Amniotic stem cell (primary cell): Measurements from ENCODE around the gene B3GAT1.

Source experiments
- DNase-seq: peaks from one replicate; lab custom pipeline; 2025; lab: John Stamatoyannopoulos, UW

B3GAT1 gene

DNA sequence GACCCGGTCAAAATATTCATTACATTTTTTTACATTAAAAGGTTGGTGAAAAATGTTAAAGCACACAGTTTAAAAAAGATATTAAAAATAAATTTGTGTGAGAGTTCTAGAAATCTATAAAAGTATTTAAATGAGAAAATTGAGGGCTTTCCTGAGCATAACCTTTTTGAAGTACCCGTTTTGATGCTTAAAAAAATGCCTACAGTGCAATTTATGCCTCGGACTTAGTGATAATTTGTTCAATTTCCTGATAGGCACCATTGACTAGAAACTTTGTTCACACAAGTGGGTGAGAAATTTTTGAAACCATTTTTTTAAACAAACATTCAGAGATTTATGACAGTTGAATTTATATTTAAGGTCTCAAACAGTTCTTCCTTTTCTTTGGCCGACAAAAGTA lies 29.7 kb upstream of the B3GAT1 start:
- no peak for DNase-seq

DNA sequence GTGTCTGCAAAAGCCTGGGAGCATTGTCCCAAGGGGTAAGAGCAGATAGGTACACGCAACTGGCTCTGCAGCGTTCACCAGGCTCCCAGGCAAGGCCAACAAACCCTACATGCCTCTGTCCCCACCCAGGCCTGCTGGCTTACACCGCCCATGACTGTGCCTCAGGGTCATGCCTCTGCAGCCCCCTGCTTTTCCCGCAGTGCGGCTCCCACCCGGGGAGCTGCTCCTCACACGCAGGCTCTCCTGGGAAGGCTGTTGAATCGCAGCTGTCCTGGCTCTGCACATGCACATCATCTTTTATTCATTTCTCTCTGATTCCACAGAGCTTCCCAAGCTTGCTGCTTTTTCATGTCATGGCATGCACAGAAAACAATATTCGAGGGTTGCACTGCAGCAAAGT lies 29.2 kb upstream of the B3GAT1 start:
- DNase-seq = no peak

DNA sequence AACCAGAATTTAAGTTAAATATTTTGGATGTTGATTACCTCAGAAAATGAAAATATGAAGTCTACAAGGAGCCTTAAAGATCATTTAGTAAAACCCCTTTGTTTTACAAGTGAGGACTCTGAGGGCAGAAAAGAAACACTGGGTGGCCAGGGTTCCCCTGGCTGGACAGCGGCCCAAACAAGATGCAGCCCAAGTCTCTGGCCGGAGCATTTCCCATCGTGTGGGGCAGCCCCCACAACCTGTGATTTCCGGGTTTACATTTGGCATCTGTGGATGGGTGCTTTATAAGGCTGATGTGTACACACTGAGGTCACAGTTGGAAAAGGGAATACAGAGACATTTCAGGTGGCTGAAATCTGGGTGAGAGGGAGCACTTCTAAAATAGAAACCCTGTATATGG lies 28.8 kb upstream of the B3GAT1 start:
- DNase-seq = no peak

DNA sequence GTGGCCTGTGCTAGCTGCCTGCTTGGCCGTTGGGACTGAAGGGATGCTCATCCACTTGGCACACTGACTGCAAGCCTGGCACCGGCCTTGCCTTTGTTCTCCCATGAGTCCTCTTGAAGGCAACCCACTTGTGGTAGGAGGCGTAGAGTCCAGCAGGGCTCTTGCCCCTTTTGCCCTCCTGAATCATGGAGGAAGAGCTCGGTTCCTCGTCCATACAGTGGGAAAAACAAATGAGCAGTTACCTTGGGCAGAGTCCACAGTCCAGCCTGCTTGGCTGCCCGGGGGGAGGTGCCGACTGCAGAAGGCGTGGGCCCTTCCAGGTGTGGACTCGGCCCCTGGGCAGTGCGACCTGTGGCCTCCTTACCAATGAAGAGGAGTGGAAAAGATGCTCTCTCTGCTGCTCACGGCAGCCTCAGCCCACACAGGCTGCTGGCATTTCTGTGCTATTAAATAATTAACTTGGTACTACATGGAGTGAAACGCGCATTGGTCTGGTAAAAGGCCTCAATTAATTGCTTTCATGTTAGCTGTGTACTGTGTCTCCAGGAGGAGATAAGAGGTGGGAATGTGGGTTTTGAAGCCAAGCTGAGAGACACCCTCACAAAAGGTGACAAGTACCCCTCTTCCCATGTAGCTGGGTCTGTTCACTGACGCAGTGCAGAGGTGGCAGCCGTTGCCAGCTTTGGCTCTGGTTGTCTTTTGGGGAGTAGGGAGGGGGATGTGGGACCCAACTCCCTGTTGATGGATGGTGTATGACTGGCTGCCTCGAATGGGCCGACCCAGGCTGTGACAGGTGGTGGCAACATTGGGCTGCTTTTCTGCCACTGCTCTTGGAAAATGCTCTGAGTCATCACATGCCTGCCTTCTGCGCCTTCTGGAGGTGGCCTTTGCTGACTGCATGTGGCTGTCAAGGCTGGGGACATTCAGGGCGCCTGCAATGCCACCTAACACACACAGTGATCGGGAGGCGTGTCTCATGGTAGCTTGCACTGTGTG lies 26.8 kb upstream of the B3GAT1 start:
- no peak for DNase-seq

DNA sequence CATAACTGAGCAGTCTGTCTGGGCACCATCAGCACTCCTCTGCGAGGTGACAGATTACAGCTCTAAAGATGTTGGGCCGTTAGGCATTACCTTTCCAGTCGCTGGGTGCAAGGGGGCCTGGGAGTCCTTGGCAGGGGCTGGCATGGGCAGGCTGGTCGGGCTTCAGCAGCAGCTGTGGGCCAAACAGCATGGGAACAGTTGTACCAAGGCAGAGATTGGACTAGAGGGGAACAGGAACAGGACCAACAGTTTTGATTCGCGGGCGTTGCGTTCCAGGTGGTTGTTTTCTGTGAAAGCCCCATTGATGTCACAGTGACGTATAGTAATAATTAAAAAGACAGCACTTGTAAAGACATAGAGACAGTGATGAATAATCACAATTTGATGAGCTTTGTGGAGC lies 25.8 kb upstream of the B3GAT1 start:
- no peak for DNase-seq

DNA sequence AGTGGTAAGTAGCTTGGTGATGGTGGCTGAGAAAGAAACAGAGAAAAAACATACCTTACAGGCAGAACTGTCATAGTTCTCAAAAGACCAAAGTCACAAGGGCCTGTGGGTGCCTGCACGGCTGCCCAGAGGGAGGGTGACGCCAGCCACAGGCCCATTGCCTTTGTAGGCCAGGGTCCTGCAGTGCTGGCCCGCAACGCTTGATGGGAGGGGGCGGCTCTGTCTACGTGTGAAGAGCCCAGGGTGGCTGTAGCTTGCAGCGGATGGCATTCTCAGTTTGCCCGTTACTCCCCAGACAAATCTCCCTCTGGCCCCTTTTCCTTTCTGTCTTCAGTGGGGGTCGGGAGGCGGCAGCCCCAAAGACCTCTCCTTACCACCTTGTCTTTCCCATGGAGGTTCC lies 24.7 kb upstream of the B3GAT1 start:
- no peak for DNase-seq

DNA sequence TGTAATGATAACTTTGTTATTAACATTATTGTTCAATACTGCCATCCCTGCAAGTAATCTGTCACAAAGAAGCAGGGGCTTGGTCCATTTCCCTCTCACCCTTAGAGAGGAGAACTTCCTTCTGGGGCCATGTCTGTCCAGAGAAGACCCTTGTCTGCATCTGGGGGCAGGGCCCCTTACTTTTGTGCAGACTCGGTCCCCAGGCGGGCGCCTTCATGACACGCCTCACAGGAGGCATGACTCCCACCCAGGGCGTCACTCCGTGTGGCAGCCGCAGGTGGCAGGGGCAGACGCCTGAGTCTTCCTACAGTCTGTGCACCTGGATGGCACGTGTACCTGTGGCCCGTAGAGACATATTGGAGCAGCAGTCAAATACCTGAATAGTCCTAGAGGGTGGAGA lies 21.8 kb upstream of the B3GAT1 start:
- no peak for DNase-seq

DNA sequence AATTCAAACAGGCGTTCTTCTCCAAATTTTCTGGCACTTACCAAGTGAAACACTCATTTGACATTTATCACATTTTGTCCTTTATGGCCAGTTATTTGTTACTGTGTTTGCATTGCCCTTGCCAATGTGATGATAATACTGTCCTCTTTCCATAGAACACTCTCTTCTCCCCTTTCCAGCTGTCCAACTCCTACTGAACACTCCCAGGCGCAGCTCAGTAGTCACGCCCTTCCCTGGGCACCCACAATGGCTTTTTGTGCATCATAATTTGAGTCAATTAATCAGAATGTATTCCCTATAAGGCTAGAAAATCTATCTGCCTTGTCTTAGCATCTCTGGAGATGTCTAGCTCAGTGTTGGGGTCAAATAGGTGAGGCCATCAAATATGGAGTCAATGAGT lies 21.2 kb upstream of the B3GAT1 start:
- no peak for DNase-seq

DNA sequence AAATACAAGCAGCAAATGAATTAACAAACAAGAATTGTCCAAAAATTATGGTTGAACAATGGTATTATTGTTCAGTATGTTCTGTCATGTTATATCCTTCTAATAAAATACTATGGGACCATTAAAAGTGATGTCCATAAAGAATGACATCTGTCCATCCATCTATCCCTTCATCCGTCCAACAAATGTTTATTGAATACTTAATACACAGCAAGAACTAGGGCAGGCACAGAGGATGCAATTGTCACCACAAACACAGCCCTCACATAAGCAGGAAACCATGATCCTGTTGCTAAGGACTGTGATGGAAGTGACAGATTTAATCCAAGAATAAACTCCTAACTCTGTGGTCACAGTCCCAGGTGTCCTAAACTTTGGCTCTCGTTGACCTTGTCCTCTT lies 20.7 kb upstream of the B3GAT1 start:
- DNase-seq = no peak

DNA sequence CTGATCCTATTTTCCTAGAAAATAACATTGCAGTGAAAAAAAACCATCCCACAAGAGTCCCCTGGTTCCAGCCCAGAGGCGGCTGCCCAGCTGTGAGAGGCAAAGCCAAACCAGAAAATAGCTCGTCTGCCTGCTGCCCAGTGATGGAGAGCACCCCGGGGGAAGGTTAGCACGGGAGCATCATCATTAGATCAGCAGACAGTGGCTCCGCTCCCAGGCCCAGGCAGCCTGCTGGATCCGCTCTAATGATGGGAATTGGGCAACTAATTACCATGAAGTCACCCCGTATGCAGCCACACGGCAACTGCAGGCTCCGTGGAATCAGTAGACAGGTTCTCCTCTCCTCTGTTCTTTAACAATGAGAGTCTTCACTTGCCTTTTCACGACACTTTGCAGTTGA lies 17.1 kb upstream of the B3GAT1 start:
- no peak for DNase-seq

DNA sequence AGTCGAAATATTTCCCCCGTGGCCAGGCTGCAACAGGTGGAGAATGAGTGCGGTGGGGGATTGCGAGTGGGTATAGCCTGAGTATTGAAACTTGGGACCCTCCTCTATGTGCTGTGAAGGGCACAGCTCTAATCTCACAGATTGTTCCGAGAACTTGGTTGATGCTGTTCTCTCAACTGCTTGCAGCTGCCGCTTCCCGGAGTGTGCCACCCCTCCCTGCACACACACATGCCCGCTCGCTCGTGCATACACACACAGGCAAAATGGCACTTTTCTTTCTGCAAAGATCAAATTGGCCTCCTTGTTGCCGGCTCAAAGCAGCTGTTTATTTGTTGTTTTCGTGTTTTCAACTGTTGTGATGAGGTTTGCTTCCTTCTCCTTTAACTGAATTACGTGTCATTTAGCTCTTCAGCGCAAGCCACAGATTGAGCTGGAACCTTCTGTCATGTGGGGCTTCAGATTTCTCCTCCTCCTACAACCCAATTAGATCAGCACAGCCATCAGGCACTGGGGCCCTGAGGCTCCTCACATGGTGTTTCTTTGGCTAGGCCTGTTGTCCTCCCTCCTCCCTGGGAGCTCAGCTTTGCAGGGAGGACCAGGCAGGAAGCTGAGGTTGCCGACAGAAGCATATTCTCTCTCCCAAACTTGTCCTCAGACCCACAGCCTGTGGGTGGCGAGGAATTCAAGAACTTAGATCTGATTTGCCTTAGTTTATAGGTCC lies 13.9 kb upstream of the B3GAT1 start:
- DNase-seq = no peak

DNA sequence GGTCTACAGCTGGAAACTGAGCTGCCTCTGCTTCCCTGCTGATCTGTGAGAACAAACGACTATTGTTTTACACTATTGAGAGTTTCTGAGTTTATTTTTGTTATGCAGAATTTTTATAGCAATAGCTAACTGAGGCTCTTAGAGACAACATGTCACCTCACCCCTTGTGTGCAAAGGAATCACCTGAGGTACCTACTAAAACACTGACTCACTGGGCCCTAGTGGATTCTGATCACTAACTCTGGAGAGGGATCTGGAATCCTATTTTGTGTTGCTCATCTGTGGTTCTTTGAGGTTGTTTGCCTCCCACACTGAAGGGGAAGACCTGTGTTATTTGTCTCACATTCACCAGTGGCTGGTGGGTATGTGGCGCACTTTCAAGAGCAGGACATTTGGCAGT lies 13.4 kb upstream of the B3GAT1 start:
- DNase-seq = no peak

DNA sequence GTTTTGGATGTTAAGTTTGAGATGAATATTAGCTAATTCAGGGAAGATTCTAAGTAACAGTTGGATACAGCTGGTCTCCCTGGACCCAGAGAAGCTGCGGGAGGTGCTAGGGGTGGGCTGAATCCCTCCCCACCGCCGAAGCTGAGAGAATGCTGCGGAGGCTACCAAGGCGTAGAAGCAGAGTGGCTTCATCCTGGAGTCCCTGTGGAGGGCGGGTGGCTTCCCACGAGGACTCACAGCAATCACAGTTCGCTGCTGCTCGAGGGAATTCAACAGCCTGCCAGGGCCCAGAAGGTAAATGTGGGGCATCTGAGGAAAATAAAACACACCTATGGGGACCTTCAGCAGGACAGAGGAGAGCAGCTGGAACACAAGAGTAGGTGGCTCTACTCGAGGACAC lies 11.1 kb upstream of the B3GAT1 start:
- no peak for DNase-seq

DNA sequence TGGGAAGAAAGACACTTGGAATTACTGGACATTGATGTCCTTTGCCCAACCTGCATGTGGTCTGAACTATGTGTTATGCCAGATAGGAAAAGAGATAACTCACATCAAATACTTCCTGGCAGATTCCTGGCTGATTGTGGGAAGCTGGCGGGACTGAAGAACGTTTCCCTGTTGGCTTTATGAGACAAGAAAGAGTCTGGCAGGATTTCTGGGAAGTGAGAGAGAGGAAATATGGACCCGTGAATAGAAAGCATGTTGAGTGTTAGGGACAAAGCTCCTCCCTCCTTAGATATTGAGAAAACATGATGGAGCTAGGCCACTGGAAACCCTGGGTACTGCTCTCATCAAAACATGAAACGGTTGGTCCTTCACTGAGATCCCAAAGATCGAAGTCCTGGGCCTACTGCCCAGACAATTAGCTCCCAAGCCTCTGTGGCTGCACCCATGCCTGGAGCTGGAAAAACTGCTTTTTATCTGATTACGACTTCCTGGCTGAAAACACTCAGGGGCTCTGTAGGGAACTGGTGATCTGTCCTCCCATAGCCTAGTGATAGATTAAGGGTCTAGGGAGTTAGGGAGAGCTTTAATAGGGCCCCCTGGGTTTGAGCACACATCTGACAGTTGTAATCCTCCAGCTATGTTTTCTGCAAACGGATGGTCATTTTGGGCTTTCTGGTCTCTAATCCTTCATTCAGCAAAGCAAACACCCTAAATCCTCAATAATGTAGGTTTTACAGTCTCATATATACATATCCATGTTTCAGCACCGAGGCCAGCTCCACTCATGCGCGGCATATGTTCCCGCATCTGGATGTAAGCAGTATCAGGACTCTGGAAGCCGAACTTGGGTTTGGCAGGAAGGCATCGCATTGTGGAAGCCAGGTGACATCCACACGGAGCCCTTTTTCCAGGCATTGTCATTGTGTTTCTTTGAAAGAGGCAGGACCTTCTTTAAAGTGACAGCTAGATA lies 6.1 kb upstream of the B3GAT1 start:
- DNase-seq = no peak

DNA sequence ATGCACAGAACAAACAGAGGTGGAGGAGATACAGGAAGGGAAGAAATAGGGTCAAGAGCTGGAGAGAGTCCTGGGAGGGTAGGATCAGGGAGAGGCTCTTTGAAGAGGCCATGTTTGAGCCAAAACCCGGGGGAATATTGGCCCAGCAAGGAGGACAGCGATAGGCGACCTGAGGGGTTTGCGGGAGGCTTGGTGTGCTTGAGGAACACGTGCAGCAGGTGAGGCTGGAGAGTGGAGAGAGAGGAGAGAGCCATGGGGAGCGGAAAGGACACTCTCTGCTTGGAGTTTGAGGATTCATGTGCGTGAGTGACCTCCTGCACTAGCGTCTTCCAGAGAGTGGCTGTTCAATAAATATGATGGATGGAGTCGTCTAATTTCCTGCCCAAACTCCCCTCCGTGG lies 4.7 kb upstream of the B3GAT1 start:
- no peak for DNase-seq

DNA sequence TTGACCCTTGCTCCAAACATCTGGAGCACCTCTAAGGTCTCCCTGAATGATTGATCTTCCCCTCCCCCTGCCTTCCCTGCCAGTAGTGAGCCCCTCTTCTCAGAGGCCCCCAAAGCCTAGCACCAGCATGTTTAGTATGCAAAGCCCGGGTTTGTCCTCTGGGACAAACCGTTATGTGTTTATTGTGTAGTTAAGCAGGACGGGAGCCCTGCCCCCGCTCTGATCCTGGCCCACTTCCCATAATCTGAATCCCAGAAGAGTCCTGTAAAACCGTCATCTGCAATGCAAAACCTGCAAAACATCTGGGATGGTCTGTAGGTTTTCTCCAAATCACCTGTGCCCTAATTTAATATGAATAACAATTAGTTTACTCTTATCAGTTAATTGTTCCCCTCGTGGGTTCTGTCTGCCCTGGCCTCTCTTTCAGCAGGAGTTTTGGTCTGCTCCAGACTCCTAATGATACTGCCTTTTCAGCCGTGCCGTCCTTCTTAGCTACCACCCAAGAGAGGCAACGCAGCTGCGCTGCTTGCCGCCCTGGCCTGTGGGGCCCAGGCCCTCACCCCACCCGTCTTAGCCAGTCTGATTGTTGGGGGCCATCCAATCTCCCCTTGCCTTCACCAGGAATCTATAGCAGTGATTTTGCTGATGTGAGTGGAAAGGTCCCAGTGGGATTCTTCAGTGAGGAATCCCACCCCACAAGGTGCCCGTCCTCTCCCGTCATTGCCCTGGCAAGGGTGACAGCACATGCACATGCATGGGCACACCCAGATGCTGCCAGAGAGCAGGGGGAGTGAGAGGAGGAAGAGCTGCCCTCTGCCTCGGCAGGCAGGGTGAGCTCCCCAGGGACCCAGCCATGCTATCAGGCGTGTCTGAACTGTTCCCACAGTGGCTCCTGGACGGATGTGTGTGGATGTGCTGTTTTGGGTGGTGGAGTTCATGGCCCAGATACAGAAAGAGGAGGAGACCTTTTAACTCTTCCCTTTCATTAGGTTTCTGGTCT lies 3.0 kb upstream of the B3GAT1 start:
- DNase-seq = no peak

DNA sequence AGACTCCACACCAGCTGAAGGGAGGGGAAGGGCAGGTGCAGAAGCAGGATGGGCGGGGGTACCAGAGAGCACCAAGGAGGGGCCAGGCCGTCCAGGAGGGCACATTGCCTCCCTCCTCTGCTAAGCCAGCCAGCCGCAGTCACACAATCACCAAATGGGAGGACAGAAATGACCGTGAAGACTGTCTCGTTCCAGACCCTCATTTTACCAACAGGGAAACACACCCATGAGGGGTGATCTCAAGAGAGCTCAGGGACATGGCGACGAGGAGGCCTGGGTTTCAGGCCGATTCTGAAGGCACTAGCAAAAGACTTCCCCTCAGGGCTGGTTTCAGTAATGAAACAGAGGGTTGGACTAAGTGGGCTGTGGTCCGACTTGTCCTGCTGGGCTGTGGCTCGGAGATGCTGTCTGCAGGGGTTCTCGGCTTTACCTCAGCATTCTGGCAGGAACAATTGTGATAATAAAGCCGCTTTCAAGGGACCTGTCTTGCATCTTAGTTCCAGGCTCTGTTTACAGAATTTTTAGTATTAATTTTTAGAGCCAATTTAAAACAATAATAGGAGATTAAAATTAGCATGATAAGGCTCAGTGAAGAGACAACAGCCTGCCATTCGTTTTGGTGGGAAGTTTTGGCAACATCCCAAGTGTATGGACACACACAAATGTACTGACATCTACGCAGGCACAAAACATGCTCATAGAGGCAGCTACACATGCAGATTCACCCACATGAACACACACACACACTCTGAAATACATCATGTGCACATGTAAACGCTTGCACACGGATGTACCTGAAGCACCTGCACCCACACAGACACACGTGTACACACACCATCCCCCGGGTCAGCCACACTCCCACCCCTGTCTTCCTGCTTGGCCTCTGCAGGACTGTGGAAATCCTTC lies 2.0 kb upstream of the B3GAT1 start:
- DNase-seq = no peak

DNA sequence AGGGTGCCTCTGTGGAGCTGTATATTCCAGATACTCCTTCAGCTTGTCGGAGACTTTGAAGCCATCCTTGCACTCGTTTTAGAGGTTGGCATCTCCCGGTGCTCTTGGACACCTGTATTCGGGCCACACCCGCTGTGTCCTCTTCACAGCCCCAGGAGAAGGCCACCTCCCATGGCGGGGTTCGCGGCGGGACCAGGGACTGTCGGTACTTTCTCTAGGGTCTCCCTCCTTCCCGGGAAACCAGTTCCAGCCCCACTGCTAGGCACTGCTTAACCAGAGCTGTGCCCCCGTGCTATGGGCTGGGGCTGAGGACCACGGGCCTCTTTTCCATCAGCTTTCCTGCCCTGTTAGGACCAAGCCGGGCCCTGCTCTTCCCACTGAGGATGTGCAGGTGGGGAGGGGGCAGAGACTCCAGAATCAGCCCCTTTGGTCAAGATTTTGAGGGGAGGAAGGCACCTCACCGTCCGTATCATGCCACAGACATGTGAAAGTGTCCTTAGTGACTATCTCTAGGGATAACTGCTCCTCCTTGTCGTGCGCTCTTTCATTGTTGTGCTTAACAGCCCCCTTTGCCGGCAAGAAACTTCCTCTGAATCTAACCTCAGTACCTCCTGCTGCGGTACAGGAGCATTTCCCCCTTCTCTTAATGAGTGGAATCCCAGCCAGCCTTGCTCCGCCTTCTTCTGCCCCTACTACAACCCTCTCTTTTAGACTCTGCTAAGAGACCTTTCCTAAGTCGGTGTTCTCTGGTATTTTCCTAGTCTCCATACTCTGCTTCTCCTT lies 1.2 kb upstream of the B3GAT1 start:
- DNase-seq = no peak

DNA sequence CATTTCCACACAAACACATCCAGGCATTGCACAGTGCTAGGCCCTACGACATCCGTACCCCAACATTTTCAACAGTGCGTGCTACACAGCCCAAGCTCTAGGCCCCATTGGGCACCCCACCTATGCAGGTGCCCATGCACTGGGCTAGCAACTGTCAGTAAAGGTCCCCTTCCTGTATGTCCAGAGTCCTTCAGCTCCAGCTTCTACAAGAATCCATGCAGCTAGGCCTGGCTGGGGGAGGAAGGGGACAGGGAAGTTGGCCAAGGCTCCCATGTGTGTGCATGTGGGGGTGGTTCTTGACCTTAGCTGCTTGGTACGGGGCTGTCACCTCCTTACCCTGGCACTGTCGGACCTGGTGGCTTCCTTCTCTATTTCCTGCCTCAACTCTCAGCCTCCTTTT lies 1.3 kb downstream of the B3GAT1 start:
- DNase-seq = no peak
